Endothelial cell of umbilical vein (primary cell): ENCODE measurements around the gene INTS11. TPM values are rescaled to one million over a fixed set of nuclear protein-coding genes. Genes with fewer than 3 reads are reported as not detected.

Source experiments
- BruUV-seq: library from RNA; stranded (reverse); fragments of 400-500 nt; replicated peaks from 2 replicates; lab custom pipeline; 2021; lab: Mats Ljungman, UMichigan
- CTCF ChIA-PET: fragments of 300-600, 350-600 bp; sonication (Branson Sonifier 250); formaldehyde crosslinking; loops from one replicate; lab custom pipeline; 2021; ENCODE audit warnings: antibody characterized with exemption, inconsistent platforms; lab: Charles Lee
- POLR2A ChIA-PET: fragments of 300-600, 350-600 bp; sonication (Branson Sonifier 250); formaldehyde crosslinking; loops from one replicate; lab custom pipeline; 2021; ENCODE audit warnings: antibody characterized with exemption, inconsistent platforms; lab: Charles Lee
- DNase-seq: peaks from one replicate; pipeline ENCODE4 v3.0.0-alpha.2; 2011; ENCODE audit warnings: low read depth, low spot score
- FAIRE-seq: peaks from 2 replicates; lab custom pipeline; 2011; peaks lifted over from hg19 to GRCh38; lab: Jason Lieb, UNC
- H2AFZ ChIP-seq: 2 replicates; pipeline ENCODE4 v1.6.0; 2012; ENCODE audit warnings: low read depth, low read length, control low read depth, inconsistent platforms
- H3K27ac ChIP-seq: 2 replicates; pipeline ENCODE4 v1.5.1; 2011; ENCODE audit warnings: low read depth, mild to moderate bottlenecking, control low read depth, low read length, moderate library complexity; ENCODE audit not compliant: insufficient read depth
- H3K27me3 ChIP-seq, 2 experiments: 2 replicates each; pipeline versions ENCODE4 v1.6.0 to v1.6.1; 2011; ENCODE audit warnings: low read length in 2 of 2, mixed read lengths in 1 of 2; ENCODE audit not compliant: control insufficient read depth in 2 of 2, insufficient read depth in 2 of 2
- H3K36me3 ChIP-seq, 2 experiments: 2 replicates in 1 of 2; 3 replicates in 1 of 2; pipeline ENCODE4 v1.5.1; 2011; ENCODE audit warnings: low read length in 2 of 2, mild to moderate bottlenecking in 1 of 2, moderate library complexity in 1 of 2; ENCODE audit not compliant: control insufficient read depth in 2 of 2, insufficient read depth in 2 of 2; ENCODE audit errors: extremely low read depth in 1 of 2
- H3K4me1 ChIP-seq: 3 replicates; pipeline ENCODE4 v1.5.1; 2011; ENCODE audit warnings: mild to moderate bottlenecking, low read length; ENCODE audit not compliant: control insufficient read depth, insufficient read depth; ENCODE audit errors: extremely low read depth
- H3K4me2 ChIP-seq: 2 replicates; pipeline ENCODE4 v1.6.1; 2011; ENCODE audit warnings: low read length, control low read depth, mixed read lengths; ENCODE audit not compliant: insufficient read depth
- H3K4me3 ChIP-seq, 3 experiments: fragments of 200-600 bp in 1 of 3; sonication (generic), shearing (Covaris generic) in 1 of 3; replicated peaks in 1 of 3; 2 replicates each; pipeline ENCODE4 v1.5.1; 2011 to 2016; ENCODE audit warnings: control low read depth in 3 of 3, low read length in 3 of 3, mild to moderate bottlenecking in 2 of 3, inconsistent platforms in 1 of 3, low read depth in 1 of 3, moderate library complexity in 1 of 3; ENCODE audit not compliant: insufficient read depth in 1 of 3
- H3K79me2 ChIP-seq: 2 replicates; pipeline ENCODE4 v1.6.0; 2012; ENCODE audit warnings: low read length, inconsistent platforms; ENCODE audit not compliant: control insufficient read depth, insufficient read depth
- H3K9ac ChIP-seq: replicated peaks from 2 replicates; pipeline ENCODE3; 2011; ENCODE audit warnings: low read length, control low read depth; ENCODE audit not compliant: insufficient read depth; ENCODE audit errors: extremely low read depth
- H3K9me1 ChIP-seq: replicated peaks from 3 replicates; pipeline ENCODE4 v1.6.0; 2011; ENCODE audit warnings: mild to moderate bottlenecking, low read length; ENCODE audit not compliant: control insufficient read depth, insufficient read depth; ENCODE audit errors: extremely low read depth
- H3K9me3 ChIP-seq: replicated peaks from 2 replicates; pipeline ENCODE4 v1.5.1; 2012; ENCODE audit warnings: low read length, inconsistent platforms; ENCODE audit not compliant: control insufficient read depth, insufficient read depth
- H4K20me1 ChIP-seq: replicated peaks from 2 replicates; pipeline ENCODE3; 2011; ENCODE audit warnings: mild to moderate bottlenecking, low read length; ENCODE audit not compliant: control insufficient read depth, insufficient read depth; ENCODE audit errors: extremely low read depth
- FOS ChIP-seq: IDR thresholded peaks from 2 replicates; pipeline ENCODE4 v1.6.1; 2011; ENCODE audit warnings: mild to moderate bottlenecking, low read length, moderate library complexity, borderline replicate concordance; ENCODE audit not compliant: insufficient read depth
- JUN ChIP-seq: IDR thresholded peaks from 2 replicates; pipeline ENCODE4 v1.6.1; 2011; ENCODE audit warnings: borderline replicate concordance, low read depth; ENCODE audit not compliant: insufficient read length, insufficient read depth
- MYC ChIP-seq: IDR thresholded peaks from one replicate; pipeline ENCODE4 v1.6.1; 2011; ENCODE audit warnings: mild to moderate bottlenecking, low read depth, low read length
- POLR2A ChIP-seq: IDR thresholded peaks from 2 replicates; pipeline ENCODE4 v1.6.1; 2012; ENCODE audit warnings: low read depth, mild to moderate bottlenecking, control low read depth, low read length
- POLR2AphosphoS5 ChIP-seq: IDR thresholded peaks from 2 replicates; pipeline ENCODE4 v1.6.1; 2012; ENCODE audit warnings: low read depth, mild to moderate bottlenecking, control low read depth, low read length, moderate library complexity; ENCODE audit not compliant: insufficient read depth
- dilution Hi-C: fragments of 300-500 bp; cut with MboI; formaldehyde crosslinking; loops from one replicate; pipeline ENCODE4 v1.15.0; 2019; ENCODE audit warnings: low sequenced_read_pairs; ENCODE audit not compliant: extremely low pct_ligation_motif_present
- intact Hi-C: fragments of 100-400 bp; cut with micrococcal nuclease; formaldehyde crosslinking; loops from one replicate; pipeline ENCODE4 v1.10.0; 2022
- polyA plus RNA-seq, 4 experiments: library from polyadenylated mRNA; depleted of rRNA in 3 of 4; stranded (reverse) in 3 of 4; unstranded in 1 of 4; fragments of >200 nt; gene quantifications; 2 replicates each; pipeline versions ENCODE4 v1.2.1 to v1.2.3, GENCODE V29; 2011 to 2012; ENCODE audit warnings: missing spikeins in 1 of 4
- total RNA-seq: library from RNA; stranded (reverse); gene quantifications from 2 replicates; pipeline ENCODE4 v1.2.3, GENCODE V29; 2021
- TF ChIP-seq, protein P1 (sequence below), 2 donors: IDR thresholded peaks; 1 replicate in 1 of 2; 2 replicates in 1 of 2; pipeline ENCODE4 v1.5.1; 2011; ENCODE audit warnings: low read length in 2 of 2, mild to moderate bottlenecking in 2 of 2, moderate library complexity in 2 of 2, control low read depth in 1 of 2, inconsistent platforms in 1 of 2, low read depth in 1 of 2; ENCODE audit not compliant: insufficient read depth in 1 of 2; ENCODE audit errors: extremely low read depth in 1 of 2

The INTS11 gene
- total and polyA plus RNA-seq, 2 donors (not counting 3 experiments of a cell fraction or from before 2014, with no cell fraction given): 132 to 222 TPM

DNA sequence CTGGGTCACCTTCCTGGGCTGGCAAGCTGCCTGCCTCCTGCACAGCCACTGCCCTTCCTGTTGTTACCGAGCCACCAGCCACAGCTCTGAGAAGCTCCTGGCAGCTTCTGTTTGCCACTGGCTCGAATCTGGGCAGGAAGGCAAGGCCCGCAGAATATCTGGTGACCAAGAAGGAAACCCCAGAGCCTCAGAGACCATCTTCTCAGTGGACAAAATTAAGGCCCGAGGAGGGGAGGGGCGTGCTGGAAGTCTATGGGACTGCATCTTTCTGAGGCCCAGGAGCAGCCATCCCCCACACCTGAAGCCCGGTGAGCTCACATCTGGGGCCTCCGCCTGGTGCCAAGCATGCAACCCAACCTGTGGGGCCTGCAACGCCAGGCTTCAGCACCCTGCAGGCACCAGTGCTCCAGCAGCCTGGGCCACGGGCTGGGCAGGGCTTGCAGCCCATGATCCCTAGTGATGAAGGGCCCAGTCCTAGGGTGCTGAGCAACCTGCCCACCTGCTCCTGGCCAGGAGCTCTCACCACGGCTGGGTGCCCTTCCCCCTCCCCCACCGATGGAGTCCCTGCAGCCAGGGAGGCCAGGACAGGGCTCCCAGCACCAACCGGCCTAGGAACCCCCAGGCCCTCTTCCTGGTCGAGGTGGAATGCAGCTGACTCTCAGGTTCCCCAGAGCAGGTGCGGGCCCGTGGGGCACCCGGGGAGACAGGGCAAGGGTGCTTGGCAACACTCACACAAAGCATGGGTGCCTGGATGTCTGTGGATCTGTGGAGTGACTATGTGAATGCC lies 1.0 kb upstream of the INTS11 start:
- BruUV-seq: TSS peak; percentile 15
- dilution Hi-C loops (no loop called here), intact Hi-C loops (loop anchor here (2.0 kb wide), 2 partner anchors 17 to 49 kb away; partner anchors contain the start of genes AURKAIP1 and PUSL1)
- Histone ChIP-seq H3K27me3 (no peaks in the 10 kb centered on the region), H3K9me1 (no peaks in the 10 kb centered on the region), H3K27ac (peak overlapping the region; percentile 61), H3K9ac (peak overlapping the region; percentile 67), H3K9me3 (no peaks in the 10 kb centered on the region), H3K4me1 (peaks cover 13% of the 10 kb centered on the region), H3K4me2 (peak overlapping the region; percentile 74), H4K20me1 (no peaks in the 10 kb centered on the region), H3K4me3 (peak overlapping the region; percentile 71 to 97 (median 84)), H3K36me3 (peaks cover 0 to 18% of the 10 kb centered on the region in 2 experiments), H3K79me2 (peaks cover 45% of the 10 kb centered on the region), H2AFZ (peak overlapping the region; percentile 27)
- ChIA-PET POLR2A (no interaction called here), CTCF (no interaction called here)
- FAIRE-seq: no peak
- no peak for TF ChIP-seq FOS
- TF ChIP-seq POLR2A: no peak
- no peak for TF ChIP-seq MYC
- TF ChIP-seq, protein P1, sequence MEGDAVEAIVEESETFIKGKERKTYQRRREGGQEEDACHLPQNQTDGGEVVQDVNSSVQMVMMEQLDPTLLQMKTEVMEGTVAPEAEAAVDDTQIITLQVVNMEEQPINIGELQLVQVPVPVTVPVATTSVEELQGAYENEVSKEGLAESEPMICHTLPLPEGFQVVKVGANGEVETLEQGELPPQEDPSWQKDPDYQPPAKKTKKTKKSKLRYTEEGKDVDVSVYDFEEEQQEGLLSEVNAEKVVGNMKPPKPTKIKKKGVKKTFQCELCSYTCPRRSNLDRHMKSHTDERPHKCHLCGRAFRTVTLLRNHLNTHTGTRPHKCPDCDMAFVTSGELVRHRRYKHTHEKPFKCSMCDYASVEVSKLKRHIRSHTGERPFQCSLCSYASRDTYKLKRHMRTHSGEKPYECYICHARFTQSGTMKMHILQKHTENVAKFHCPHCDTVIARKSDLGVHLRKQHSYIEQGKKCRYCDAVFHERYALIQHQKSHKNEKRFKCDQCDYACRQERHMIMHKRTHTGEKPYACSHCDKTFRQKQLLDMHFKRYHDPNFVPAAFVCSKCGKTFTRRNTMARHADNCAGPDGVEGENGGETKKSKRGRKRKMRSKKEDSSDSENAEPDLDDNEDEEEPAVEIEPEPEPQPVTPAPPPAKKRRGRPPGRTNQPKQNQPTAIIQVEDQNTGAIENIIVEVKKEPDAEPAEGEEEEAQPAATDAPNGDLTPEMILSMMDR (IDR thresholded peaks at IDR 0.05; ENCODE audit: extremely low read depth in 1 of 2, insufficient read depth in 1 of 2, low read depth in 1 of 2, low read length in 2 of 2): no peak
- TF ChIP-seq POLR2AphosphoS5: no peak
- no peak for TF ChIP-seq JUN
- DNase-seq: peak; percentile 44
